ENCODE data around the gene CD52. TPM values are rescaled to one million over a fixed set of nuclear protein-coding genes. Genes with fewer than 3 reads are reported as not detected.

CD52 gene
- total and polyA plus RNA-seq, 2 of the 4 experiments (the other 2 are of a cell fraction): 1.6 TPM; not detected in 1

DNA sequence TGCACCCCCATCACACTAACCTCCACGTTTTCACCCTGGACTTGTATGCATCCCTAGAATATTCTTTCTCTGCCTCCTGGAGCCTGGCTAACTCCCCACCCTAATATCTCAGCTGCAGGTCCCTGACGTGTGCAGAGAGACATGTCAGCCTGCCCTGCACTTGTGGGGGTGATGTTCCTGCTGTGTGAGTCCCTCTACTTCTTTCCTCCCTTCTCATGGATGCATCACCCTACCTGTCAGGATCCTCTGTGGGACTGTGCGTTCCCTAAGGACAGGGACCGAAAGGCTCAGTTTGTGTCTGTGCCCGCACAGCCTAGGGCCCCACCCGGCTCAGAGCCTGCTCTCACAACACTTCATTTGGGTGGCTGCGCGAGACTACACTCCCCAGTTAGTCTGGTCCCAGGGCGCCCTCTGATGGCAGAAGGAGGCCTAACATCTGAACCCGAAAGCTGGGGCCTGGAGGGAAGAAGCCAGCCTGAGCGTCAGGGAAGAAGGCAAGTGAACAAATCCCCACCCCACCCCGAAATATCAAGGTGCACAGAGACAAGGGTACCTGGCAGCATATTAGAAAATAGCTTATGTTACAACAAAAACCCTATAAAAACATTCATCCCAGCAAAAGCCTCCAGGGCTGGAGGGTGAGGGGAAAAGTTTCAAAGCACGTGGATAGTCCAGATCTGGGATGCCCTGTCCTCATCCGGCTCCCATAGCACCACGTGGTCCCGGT, 3.7 kb downstream of the CD52 start (continued):
- TF ChIP-seq RCOR1 (IDR thresholded peaks at IDR 0.05; ENCODE audit: insufficient replicate concordance, low read length): no peak
- TF ChIP-seq CEBPB (IDR thresholded peaks at IDR 0.05; ENCODE audit: low read depth, low read length): no peak

DNA sequence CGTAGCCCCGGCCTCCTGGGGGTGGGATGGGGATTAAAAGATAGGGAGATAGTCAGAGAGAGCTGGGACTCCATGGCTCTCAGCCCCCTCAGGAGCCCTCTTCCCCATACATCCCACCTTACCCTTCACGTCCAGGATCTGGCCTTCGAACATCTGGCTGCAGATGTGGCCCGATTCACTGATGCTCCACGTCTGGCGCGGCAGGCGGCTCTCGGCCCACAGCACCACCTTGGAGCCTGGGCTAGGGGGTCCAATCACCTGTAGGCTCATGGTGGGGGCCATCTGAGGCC, 4.2 kb downstream of the CD52 start:
- Histone ChIP-seq H3K9ac (ENCODE audit: low read depth, low read length) (no peak overlapping the region), H3K9me1 (ENCODE audit: insufficient read depth, low read length) (no peaks in the 10 kb centered on the region), H2BK5ac (ENCODE audit: low read depth, low read length, poor library complexity, severe bottlenecking) (no peak overlapping the region), H2AK5ac (ENCODE audit: low read depth, low read length) (no peak overlapping the region), H3K79me1 (ENCODE audit: low read depth in 1 of 2, low read length in 2 of 2) (no peaks in the 10 kb centered on the region), H4K20me1 (ENCODE audit: insufficient read depth, low read length) (no peaks in the 10 kb centered on the region), H3K4me3 (ENCODE audit: insufficient read depth, low read depth, low read length) (no peak overlapping the region), H3K56ac (ENCODE audit: extremely low read depth, insufficient read depth, low read length) (no peak overlapping the region), H3K9me3 (ENCODE audit: control insufficient read depth, insufficient read depth, low read length) (no peaks in the 10 kb centered on the region), H3K4me1 (ENCODE audit: control insufficient read depth, insufficient read depth, low read length) (peaks cover 3% of the 10 kb centered on the region), H4K5ac (ENCODE audit: low read depth, low read length) (no peak overlapping the region), H3K4ac (ENCODE audit: low read depth, low read length) (no peak overlapping the region), H3K27ac (ENCODE audit: insufficient read depth, low read length) (no peak overlapping the region), H3K23ac (ENCODE audit: low read depth, low read length) (no peak overlapping the region), H3K4me2 (ENCODE audit: low read depth, low read length) (no peak overlapping the region), H2BK120ac (ENCODE audit: low read depth, low read length) (no peak overlapping the region), H4K91ac (ENCODE audit: insufficient read depth, low read depth, low read length) (no peak overlapping the region), H3K27me3 (ENCODE audit: control insufficient read depth, insufficient read depth, low read length) (peaks cover 9% of the 10 kb centered on the region), H3K36me3 (ENCODE audit: control insufficient read depth, insufficient read depth, low read length) (no peaks in the 10 kb centered on the region), H3K14ac (replicated peaks; ENCODE audit: low read depth, low read length) (no peak overlapping the region), H2BK15ac (ENCODE audit: low read depth, low read length) (no peak overlapping the region), H4K8ac (ENCODE audit: low read depth in 2 of 2, low read length in 2 of 2) (no peak overlapping the region), H3K18ac (ENCODE audit: low read depth, low read length) (no peak overlapping the region), H2AK9ac (replicated peaks; ENCODE audit: low read depth, low read length, poor library complexity) (no peak overlapping the region), H2AFZ (replicated peaks; ENCODE audit: low read length, poor library complexity) (no peak overlapping the region), H2BK20ac (ENCODE audit: low read depth, low read length) (no peak overlapping the region)
- ATAC-seq (ENCODE audit: low read depth): no peak
- intact Hi-C loops (cut with micrococcal nuclease) (no loop called here), dilution Hi-C loops (cut with HindIII; ENCODE audit: low sequenced_read_pairs, unreplicated experiment) (no loop called here), in situ Hi-C loops (cut with MboI; ENCODE audit: low sequenced_read_pairs) (no loop called here)
- CTCF ChIA-PET: interaction anchor here (0.6 to 2.8 kb wide), 8 partner anchors 11 to 178 kb away, joined by 3 to 18 read pairs (median 4); partner anchors contain the start of gene SH3BGRL3
- WGBS, 2 experiments (ENCODE audit: extremely low coverage in 2 of 2, insufficient read length in 1 of 2): 78% methylated on average over 8 of the region's 10 CpGs; no CpG with 5 or more reads in 1 of the 2 experiments
- TF ChIP-seq, protein P1, sequence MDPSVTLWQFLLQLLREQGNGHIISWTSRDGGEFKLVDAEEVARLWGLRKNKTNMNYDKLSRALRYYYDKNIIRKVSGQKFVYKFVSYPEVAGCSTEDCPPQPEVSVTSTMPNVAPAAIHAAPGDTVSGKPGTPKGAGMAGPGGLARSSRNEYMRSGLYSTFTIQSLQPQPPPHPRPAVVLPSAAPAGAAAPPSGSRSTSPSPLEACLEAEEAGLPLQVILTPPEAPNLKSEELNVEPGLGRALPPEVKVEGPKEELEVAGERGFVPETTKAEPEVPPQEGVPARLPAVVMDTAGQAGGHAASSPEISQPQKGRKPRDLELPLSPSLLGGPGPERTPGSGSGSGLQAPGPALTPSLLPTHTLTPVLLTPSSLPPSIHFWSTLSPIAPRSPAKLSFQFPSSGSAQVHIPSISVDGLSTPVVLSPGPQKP (IDR thresholded peaks at IDR 0.05; ENCODE audit: borderline replicate concordance, low read depth, low read length): no peak
- TF ChIP-seq SMC3 (IDR thresholded peaks at IDR 0.05; ENCODE audit: low read depth, low read length): no peak
- POLR2A ChIA-PET (ENCODE audit: unreplicated experiment): interaction anchor here (0.5 to 0.9 kb wide), 3 partner anchors 14 to 50 kb away, joined by 3 to 14 read pairs (median 6); no protein-coding TSS in a partner anchor
- no TSS peak for BruUV-seq (replicated peaks)
- DNase-seq: no peak
